ENCODE measurements around the gene SLC28A3. TPM values are rescaled to one million over a fixed set of nuclear protein-coding genes. Genes with fewer than 3 reads are reported as not detected.

SLC28A3 gene, protein sequence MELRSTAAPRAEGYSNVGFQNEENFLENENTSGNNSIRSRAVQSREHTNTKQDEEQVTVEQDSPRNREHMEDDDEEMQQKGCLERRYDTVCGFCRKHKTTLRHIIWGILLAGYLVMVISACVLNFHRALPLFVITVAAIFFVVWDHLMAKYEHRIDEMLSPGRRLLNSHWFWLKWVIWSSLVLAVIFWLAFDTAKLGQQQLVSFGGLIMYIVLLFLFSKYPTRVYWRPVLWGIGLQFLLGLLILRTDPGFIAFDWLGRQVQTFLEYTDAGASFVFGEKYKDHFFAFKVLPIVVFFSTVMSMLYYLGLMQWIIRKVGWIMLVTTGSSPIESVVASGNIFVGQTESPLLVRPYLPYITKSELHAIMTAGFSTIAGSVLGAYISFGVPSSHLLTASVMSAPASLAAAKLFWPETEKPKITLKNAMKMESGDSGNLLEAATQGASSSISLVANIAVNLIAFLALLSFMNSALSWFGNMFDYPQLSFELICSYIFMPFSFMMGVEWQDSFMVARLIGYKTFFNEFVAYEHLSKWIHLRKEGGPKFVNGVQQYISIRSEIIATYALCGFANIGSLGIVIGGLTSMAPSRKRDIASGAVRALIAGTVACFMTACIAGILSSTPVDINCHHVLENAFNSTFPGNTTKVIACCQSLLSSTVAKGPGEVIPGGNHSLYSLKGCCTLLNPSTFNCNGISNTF
- 0.05 TPM in 1 of 2 replicates, not detected in the other for total RNA-seq

GRCh38 chr9:84340535-84340934 is at the start of gene SLC28A3:
TSS of gene SLC28A3 (minus strand) at chr9:84340758. CDS start at chr9:84340633, 125 bp downstream.

Measured in mammary microvascular endothelial cell (primary cell).